Measurements from ENCODE around the gene KLRC4. TPM values are rescaled to one million over a fixed set of nuclear protein-coding genes. Genes with fewer than 3 reads are reported as not detected.
"Not testable (repeated sequence)": the region's sequence is repeated elsewhere in the genome, so short reads cannot be mapped to it uniquely, and the experiment has no call there.

Gene KLRC4
- total and polyA plus RNA-seq, 2 donors (not counting 3 experiments of a cell fraction or from before 2014, with no cell fraction given) = not detected

GRCh38 chr12:10422159-10422558 is 12.6 kb upstream of the KLRC4 start:
- H4K20me1 ChIP-seq (replicated peaks; ENCODE audit: control insufficient read depth, extremely low read depth, insufficient read depth, low read length); H3K9me1 ChIP-seq (replicated peaks; ENCODE audit: control insufficient read depth, extremely low read depth, insufficient read depth, low read length); H3K9ac ChIP-seq (replicated peaks; ENCODE audit: extremely low read depth, insufficient read depth, low read length); H2AFZ ChIP-seq (ENCODE audit: low read depth, low read length); H3K9me3 ChIP-seq (replicated peaks; ENCODE audit: control insufficient read depth, insufficient read depth, low read length); H3K36me3 ChIP-seq (ENCODE audit: control insufficient read depth in 2 of 2, extremely low read depth in 1 of 2, insufficient read depth in 2 of 2, low read length in 2 of 2); dilution Hi-C loops (cut with MboI; ENCODE audit: extremely low pct_ligation_motif_present, low sequenced_read_pairs); POLR2A ChIA-PET; BruUV-seq (replicated peaks); H3K4me2 ChIP-seq (ENCODE audit: insufficient read depth, low read length); H3K4me1 ChIP-seq (ENCODE audit: control insufficient read depth, extremely low read depth, insufficient read depth, low read length); H3K4me3 ChIP-seq (replicated peaks in 1 of 3; ENCODE audit: insufficient read depth in 1 of 3, low read depth in 1 of 3, low read length in 3 of 3); intact Hi-C loops (cut with micrococcal nuclease); H3K27ac ChIP-seq (ENCODE audit: insufficient read depth, low read depth, low read length); DNase-seq (ENCODE audit: low read depth, low spot score); H3K79me2 ChIP-seq (ENCODE audit: control insufficient read depth, insufficient read depth, low read length); H3K27me3 ChIP-seq (ENCODE audit: control insufficient read depth in 2 of 2, insufficient read depth in 2 of 2, low read length in 2 of 2); CTCF ChIA-PET: not testable (repeated sequence)
- peak; percentile 49 for FAIRE-seq
- TF ChIP-seq GATA2 (IDR thresholded peaks at IDR 0.05; ENCODE audit: insufficient read depth, insufficient read length, low read depth, low read length) = peak; percentile 15

- DNase-seq (ENCODE audit: low read depth, low spot score) (peak; percentile 43), FAIRE-seq (peak; percentile 66)
- dilution Hi-C loops (cut with MboI; ENCODE audit: extremely low pct_ligation_motif_present, low sequenced_read_pairs); H3K9me3 ChIP-seq (replicated peaks; ENCODE audit: control insufficient read depth, insufficient read depth, low read length); H3K9ac ChIP-seq (replicated peaks; ENCODE audit: extremely low read depth, insufficient read depth, low read length); H3K4me1 ChIP-seq (ENCODE audit: control insufficient read depth, extremely low read depth, insufficient read depth, low read length); H3K27ac ChIP-seq (ENCODE audit: insufficient read depth, low read depth, low read length); H3K36me3 ChIP-seq (ENCODE audit: control insufficient read depth in 2 of 2, extremely low read depth in 1 of 2, insufficient read depth in 2 of 2, low read length in 2 of 2); H3K79me2 ChIP-seq (ENCODE audit: control insufficient read depth, insufficient read depth, low read length); H3K9me1 ChIP-seq (replicated peaks; ENCODE audit: control insufficient read depth, extremely low read depth, insufficient read depth, low read length); BruUV-seq (replicated peaks); H2AFZ ChIP-seq (ENCODE audit: low read depth, low read length); H3K27me3 ChIP-seq (ENCODE audit: control insufficient read depth in 2 of 2, insufficient read depth in 2 of 2, low read length in 2 of 2); H3K4me3 ChIP-seq (replicated peaks in 1 of 3; ENCODE audit: insufficient read depth in 1 of 3, low read depth in 1 of 3, low read length in 3 of 3); intact Hi-C loops (cut with micrococcal nuclease); CTCF ChIA-PET; H4K20me1 ChIP-seq (replicated peaks; ENCODE audit: control insufficient read depth, extremely low read depth, insufficient read depth, low read length); H3K4me2 ChIP-seq (ENCODE audit: insufficient read depth, low read length); POLR2A ChIA-PET: not testable (repeated sequence)
Measured at GRCh38 chr12:10420334-10420733, 10.8 kb upstream of the KLRC4 start, which contains the start of gene KLRC3. Gene KLRC3, minus strand, starts transcription at chr12:10420595. Its CDS starts 45 bp downstream, at chr12:10420550.

All from endothelial cell of umbilical vein (primary cell).